LNCAP (cell line): ENCODE data around the gene SF3B6.

Experiments
- CTCF ChIP-seq: fragments of 450-650 bp; IDR thresholded peaks from 2 replicates; pipeline ENCODE4 v1.5.1; 2017; ENCODE audit warnings: mild to moderate bottlenecking

Gene SF3B6, protein sequence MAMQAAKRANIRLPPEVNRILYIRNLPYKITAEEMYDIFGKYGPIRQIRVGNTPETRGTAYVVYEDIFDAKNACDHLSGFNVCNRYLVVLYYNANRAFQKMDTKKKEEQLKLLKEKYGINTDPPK

DNA sequence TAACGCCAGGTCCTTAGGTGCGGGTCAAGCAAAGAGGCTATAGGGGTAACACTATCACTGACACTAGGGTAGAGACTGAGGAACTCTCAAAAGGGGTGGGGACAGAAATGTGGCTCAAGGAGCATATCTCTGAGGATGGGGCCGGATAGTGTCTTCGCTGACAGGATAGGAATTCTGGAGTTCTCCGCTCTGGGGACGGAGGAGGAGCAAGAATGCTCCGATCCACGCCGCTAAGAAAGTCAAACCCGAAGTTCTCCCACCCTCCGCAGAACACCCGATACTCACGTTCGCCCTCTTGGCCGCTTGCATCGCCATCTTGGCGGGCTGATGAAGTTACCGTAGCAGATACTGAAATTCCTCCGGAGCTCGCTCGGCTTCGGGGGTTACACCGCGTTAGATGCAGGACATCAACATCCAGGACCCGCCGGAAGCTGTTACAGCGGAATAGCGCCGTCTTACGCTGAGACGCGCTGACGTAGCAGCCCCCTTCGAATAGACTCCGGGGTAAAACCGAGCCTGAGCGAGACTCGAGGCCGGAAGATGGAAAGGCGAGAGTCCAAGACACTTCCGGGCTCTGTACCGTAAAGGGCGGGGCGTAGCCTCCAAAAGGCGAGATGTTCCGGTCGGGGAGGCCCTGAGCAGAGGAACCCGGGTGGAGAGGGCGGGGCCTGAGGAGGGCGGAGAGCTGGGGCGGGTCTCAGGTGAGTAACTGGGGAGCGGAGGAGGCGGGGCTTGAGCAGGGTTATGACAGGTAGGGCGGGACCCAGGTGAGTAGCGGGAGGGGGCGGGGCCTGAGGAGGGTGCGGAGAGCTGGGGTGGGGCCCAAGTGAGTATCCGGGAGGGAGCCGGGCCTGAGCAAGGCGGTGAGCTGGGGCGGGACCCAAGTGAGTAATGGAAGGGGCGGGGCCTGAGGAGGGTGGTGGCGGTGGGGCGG lies at the start of gene SF3B6:
Gene SF3B6, minus strand, starts transcription at position 412 of the 934 bp plus-strand sequence. Its CDS starts 97 bp downstream, at position 315.
- TF ChIP-seq CTCF, result no peak

- no peak for TF ChIP-seq CTCF
These were observed 47.9 kb upstream of the SF3B6 start for GRCh38 chr2:24123922-24124580.

DNA sequence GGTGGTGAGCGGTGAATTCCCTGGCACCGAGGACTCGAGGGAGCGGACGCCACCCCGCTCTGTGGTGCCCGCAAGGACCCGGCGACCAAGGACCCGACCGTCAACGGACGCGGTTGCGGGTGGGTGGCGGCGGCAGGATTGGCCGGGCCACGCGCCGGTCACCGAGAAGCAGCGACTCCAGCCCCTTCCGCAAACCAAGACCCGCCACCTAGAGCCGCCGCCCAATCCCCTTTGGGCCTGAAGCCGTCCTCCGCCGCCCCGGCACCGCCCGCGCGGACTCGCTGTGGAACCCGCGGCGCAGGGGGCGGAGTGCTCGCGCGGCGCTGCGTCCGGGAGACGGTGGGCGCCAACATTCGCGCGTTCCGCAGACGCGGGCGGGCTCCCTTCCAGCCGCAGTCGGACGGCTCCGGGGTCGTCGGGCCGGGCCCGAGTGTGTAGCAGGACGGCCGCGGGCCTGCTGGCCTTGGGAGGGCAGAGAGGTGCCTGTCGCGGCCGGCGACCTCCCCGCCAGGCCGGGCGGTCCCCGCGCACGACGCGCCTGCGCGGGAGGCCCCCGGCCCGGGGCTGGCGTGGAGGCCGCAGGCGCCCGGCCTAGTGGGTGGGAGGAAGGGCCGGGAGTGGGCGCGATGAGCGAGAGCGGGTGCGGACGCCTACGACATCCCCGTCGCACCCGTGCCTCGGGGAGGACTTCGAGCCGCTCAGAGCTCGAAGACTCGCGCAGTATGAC lies 47.2 kb upstream of the SF3B6 start, which contains the start of the genes FAM228B and PFN4:
Gene FAM228B, plus strand, starts transcription at position 275 of the 727 bp plus-strand sequence. CDS start 893 bp downstream, outside the sequence.
Gene PFN4, minus strand, starts transcription at position 140 of the 727 bp plus-strand sequence. CDS start 799 bp downstream, outside the sequence.
- no peak for TF ChIP-seq CTCF

DNA sequence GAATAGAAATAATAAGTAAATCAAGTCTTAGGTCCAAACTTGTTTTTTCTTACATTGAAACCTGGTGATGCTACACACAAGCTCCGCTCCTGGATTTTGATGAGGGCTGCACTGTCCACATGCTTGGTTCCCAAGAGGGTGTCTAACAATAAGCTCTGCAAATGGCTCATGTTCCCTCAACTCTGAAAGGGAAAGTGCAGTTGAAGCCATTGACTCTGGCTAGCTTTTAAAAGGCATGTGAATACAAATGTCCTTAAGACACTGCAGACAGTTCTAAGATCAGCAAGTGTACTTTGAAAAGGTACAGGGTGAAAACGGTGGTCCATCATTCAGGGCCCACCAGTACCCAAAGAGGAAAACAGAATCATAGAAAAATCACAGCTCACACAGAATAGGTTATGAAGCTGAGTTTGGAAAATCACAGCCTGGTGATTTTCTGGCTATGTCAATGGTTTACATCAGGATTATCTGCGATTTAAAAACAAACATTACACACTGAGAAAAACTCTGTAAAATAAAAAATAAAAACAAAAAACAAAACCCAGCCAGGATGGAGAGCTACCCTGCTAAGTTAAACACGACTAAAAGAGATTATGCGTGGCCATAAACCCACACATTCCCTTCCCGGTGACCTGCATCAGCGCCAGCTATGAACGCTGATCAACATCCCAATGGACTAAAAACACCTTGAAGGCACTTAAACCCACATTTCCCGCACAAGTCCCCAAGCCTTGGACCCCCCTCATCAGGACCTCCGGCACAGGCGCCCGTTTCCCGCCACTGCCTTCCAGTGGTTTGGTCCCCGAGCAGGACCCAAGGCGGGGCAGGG lies 46.5 kb upstream of the SF3B6 start:
- TF ChIP-seq CTCF, result no peak

- TF ChIP-seq CTCF, result no peak
These were observed 45.3 kb upstream of the SF3B6 start for GRCh38 chr2:24121469-24121868.

GRCh38 chr2:24121066-24121465 lies 44.9 kb upstream of the SF3B6 start:
- TF ChIP-seq CTCF, result no peak
